ENCODE measurements around the gene SAMD11. TPM values are rescaled to one million over a fixed set of nuclear protein-coding genes. Genes with fewer than 3 reads are reported as not detected.

SAMD11 gene
- total and polyA plus RNA-seq, 9 donors = 0.85 to 10.6 (median 2.3) TPM

- Histone ChIP-seq H3K27me3 (no peaks in the 10 kb centered on the region), H3K4me3 (no peak overlapping the region), H3K4me1 (ENCODE audit: insufficient read depth) (peaks cover 16% of the 10 kb centered on the region), H3K9me3 (no peaks in the 10 kb centered on the region), H3K36me3 (no peaks in the 10 kb centered on the region), H3K27ac (no peak overlapping the region)
- 55 to 61% (median 57%) methylated on average over 12 to 15 of the region's 15 CpGs for WGBS, 3 donors
- intact Hi-C loops (cut with DNase I) = no loop called here
- TF ChIP-seq EP300 (IDR thresholded peaks at IDR 0.05) = no peak
- no peak for DNase-seq
Measured at GRCh38 chr1:918353-918752, 5.4 kb upstream of the SAMD11 start.

- H3K27me3 ChIP-seq = no peaks in the 10 kb centered on the region
- peaks cover 18% of the 10 kb centered on the region for H3K4me1 ChIP-seq (ENCODE audit: insufficient read depth)
- 45 to 60% (median 54%) methylated on average over 6 of the region's 6 CpGs for WGBS, 3 donors
- no peak overlapping the region for H3K27ac ChIP-seq
- H3K36me3 ChIP-seq = no peaks in the 10 kb centered on the region
- no peaks in the 10 kb centered on the region for H3K9me3 ChIP-seq
- intact Hi-C loops (cut with DNase I) = no loop called here
- TF ChIP-seq CTCF (IDR thresholded peaks at IDR 0.05) = no peak
- no peak for TF ChIP-seq POLR2A (IDR thresholded peaks at IDR 0.05)
- no peak for TF ChIP-seq EP300 (IDR thresholded peaks at IDR 0.05)
- no peak for DNase-seq
- H3K4me3 ChIP-seq = no peak overlapping the region
Measured at GRCh38 chr1:918843-919242, 4.9 kb upstream of the SAMD11 start.

GRCh38 chr1:919271-919872 lies 4.4 kb upstream of the SAMD11 start:
- no peaks in the 10 kb centered on the region for H3K27me3 ChIP-seq
- 62 to 82% (median 78%) methylated on average over 29 of the region's 29 CpGs for WGBS, 3 donors
- TF ChIP-seq POLR2A (IDR thresholded peaks at IDR 0.05) (no peak), EP300 (IDR thresholded peaks at IDR 0.05) (no peak), CTCF (IDR thresholded peaks at IDR 0.05) (no peak)

GRCh38 chr1:920010-920409 lies 3.7 kb upstream of the SAMD11 start:
- peaks cover 18% of the 10 kb centered on the region for H3K4me1 ChIP-seq (ENCODE audit: insufficient read depth)
- H3K4me3 ChIP-seq = no peak overlapping the region
- H3K27me3 ChIP-seq = peaks cover 2% of the 10 kb centered on the region
- no peak for DNase-seq
- H3K27ac ChIP-seq = no peak overlapping the region
- TF ChIP-seq CTCF (IDR thresholded peaks at IDR 0.05) (no peak), POLR2A (IDR thresholded peaks at IDR 0.05) (no peak), EP300 (IDR thresholded peaks at IDR 0.05) (no peak)
- H3K9me3 ChIP-seq = no peaks in the 10 kb centered on the region
- intact Hi-C loops (cut with DNase I) = no loop called here
- H3K36me3 ChIP-seq = no peaks in the 10 kb centered on the region
- WGBS, 3 donors = 32 to 55% (median 37%) methylated on average over 19 to 23 of the region's 23 CpGs

More at GRCh38 chr1:919271-919872, 4.4 kb upstream of the SAMD11 start:
- no peak for DNase-seq
- H3K9me3 ChIP-seq = no peaks in the 10 kb centered on the region
- H3K4me1 ChIP-seq (ENCODE audit: insufficient read depth) = peaks cover 18% of the 10 kb centered on the region
- intact Hi-C loops (cut with DNase I) = no loop called here
- no peaks in the 10 kb centered on the region for H3K36me3 ChIP-seq
- no peak overlapping the region for H3K27ac ChIP-seq
- no peak overlapping the region for H3K4me3 ChIP-seq

- H3K27me3 ChIP-seq = peaks cover 2% of the 10 kb centered on the region
- WGBS, 3 donors = 2 to 9% (median 3%) methylated on average over 13 of the region's 13 CpGs
- H3K9me3 ChIP-seq = no peaks in the 10 kb centered on the region
- TF ChIP-seq POLR2A (IDR thresholded peaks at IDR 0.05) (no peak), CTCF (IDR thresholded peaks at IDR 0.05) (no peak), EP300 (IDR thresholded peaks at IDR 0.05) (no peak)
- intact Hi-C loops (cut with DNase I) = no loop called here
- peaks cover 18% of the 10 kb centered on the region for H3K4me1 ChIP-seq (ENCODE audit: insufficient read depth)
- H3K4me3 ChIP-seq = no peak overlapping the region
- no peak overlapping the region for H3K27ac ChIP-seq
- H3K36me3 ChIP-seq = no peaks in the 10 kb centered on the region
- no peak for DNase-seq
Measured at GRCh38 chr1:920521-920920, 3.2 kb upstream of the SAMD11 start.
